ENCODE measurements around the gene LPCAT3.
"Not testable (repeated sequence)": the region's sequence is repeated elsewhere in the genome, so short reads cannot be mapped to it uniquely, and the experiment has no call there.

LPCAT3 gene

GRCh38 chr12:7038591-7038990, 20.3 kb upstream of the LPCAT3 start:
- DNase-seq (ENCODE audit: insufficient read length, low spot score) = no peak
- FAIRE-seq = no peak

GRCh38 chr12:7037411-7037810, 19.1 kb upstream of the LPCAT3 start:
- not testable (repeated sequence) for FAIRE-seq; DNase-seq (ENCODE audit: insufficient read length, low spot score)

- FAIRE-seq = no peak
Measured at GRCh38 chr12:7035463-7035862, 17.2 kb upstream of the LPCAT3 start.

GRCh38 chr12:7034464-7034863, 16.2 kb upstream of the LPCAT3 start:
- DNase-seq (ENCODE audit: insufficient read length, low spot score) (no peak), FAIRE-seq (no peak)

More at GRCh38 chr12:7035463-7035862, 17.2 kb upstream of the LPCAT3 start:
- DNase-seq (ENCODE audit: insufficient read length, low spot score) = no peak

- no peak for DNase-seq (ENCODE audit: insufficient read length, low spot score)
- FAIRE-seq = no peak
Measured at GRCh38 chr12:7032990-7033389, 14.7 kb upstream of the LPCAT3 start.

GRCh38 chr12:7031306-7031705, 13.0 kb upstream of the LPCAT3 start:
- DNase-seq (ENCODE audit: insufficient read length, low spot score) (no peak), FAIRE-seq (no peak)

GRCh38 chr12:7026854-7027253, 8.6 kb upstream of the LPCAT3 start:
- FAIRE-seq = no peak
- DNase-seq (ENCODE audit: insufficient read length, low spot score) = no peak

- FAIRE-seq (no peak), DNase-seq (ENCODE audit: insufficient read length, low spot score) (no peak)
Measured at GRCh38 chr12:7023114-7023513, 4.8 kb upstream of the LPCAT3 start.

- FAIRE-seq = no peak
- no peak for DNase-seq (ENCODE audit: insufficient read length, low spot score)
Measured at GRCh38 chr12:7021956-7022355, 3.7 kb upstream of the LPCAT3 start.

GRCh38 chr12:7019043-7019569, 830 bp upstream of the LPCAT3 start:
- DNase-seq (ENCODE audit: insufficient read length, low spot score) = no peak
- FAIRE-seq = peak; percentile 11

GRCh38 chr12:7017870-7018349, 366 bp downstream of the LPCAT3 start:
- FAIRE-seq = no peak
- no peak for DNase-seq (ENCODE audit: insufficient read length, low spot score)

GRCh38 chr12:7016958-7017571, 1.2 kb downstream of the LPCAT3 start:
- DNase-seq (ENCODE audit: insufficient read length, low spot score) (no peak), FAIRE-seq (no peak)

GRCh38 chr12:7015555-7016370, 2.5 kb downstream of the LPCAT3 start:
- DNase-seq (ENCODE audit: insufficient read length, low spot score) = no peak
- FAIRE-seq = no peak

- no peak for FAIRE-seq
- no peak for DNase-seq (ENCODE audit: insufficient read length, low spot score)
Measured at GRCh38 chr12:7013101-7013500, 5.2 kb downstream of the LPCAT3 start.

GRCh38 chr12:7012024-7012607, 6.2 kb downstream of the LPCAT3 start:
- no peak for FAIRE-seq

GRCh38 chr12:7011398-7011797, 6.9 kb downstream of the LPCAT3 start:
- not testable (repeated sequence) for DNase-seq (ENCODE audit: insufficient read length, low spot score)

More at GRCh38 chr12:7012024-7012607, 6.2 kb downstream of the LPCAT3 start:
- DNase-seq (ENCODE audit: insufficient read length, low spot score) = no peak

GRCh38 chr12:7009512-7009911, 8.8 kb downstream of the LPCAT3 start:
- DNase-seq (ENCODE audit: insufficient read length, low spot score) (no peak), FAIRE-seq (no peak)

More at GRCh38 chr12:7011398-7011797, 6.9 kb downstream of the LPCAT3 start:
- FAIRE-seq = not testable (repeated sequence)

GRCh38 chr12:7008864-7009263, 9.4 kb downstream of the LPCAT3 start:
- DNase-seq (ENCODE audit: insufficient read length, low spot score) (no peak), FAIRE-seq (no peak)

GRCh38 chr12:7006639-7007038, 11.6 kb downstream of the LPCAT3 start:
- FAIRE-seq (no peak), DNase-seq (ENCODE audit: insufficient read length, low spot score) (no peak)

GRCh38 chr12:7005311-7005710, 13.0 kb downstream of the LPCAT3 start:
- FAIRE-seq (no peak), DNase-seq (ENCODE audit: insufficient read length, low spot score) (no peak)

GRCh38 chr12:7004840-7005239, 13.4 kb downstream of the LPCAT3 start:
- DNase-seq (ENCODE audit: insufficient read length, low spot score) (no peak), FAIRE-seq (no peak)

Measured in GM19239 (cell line).